Measurements from ENCODE around the gene SLCO2B1. TPM values are rescaled to one million over a fixed set of nuclear protein-coding genes. Genes with fewer than 3 reads are reported as not detected.

The SLCO2B1 gene
- total RNA-seq, 1 experiment from 2014 or later, result 277 TPM

DNA sequence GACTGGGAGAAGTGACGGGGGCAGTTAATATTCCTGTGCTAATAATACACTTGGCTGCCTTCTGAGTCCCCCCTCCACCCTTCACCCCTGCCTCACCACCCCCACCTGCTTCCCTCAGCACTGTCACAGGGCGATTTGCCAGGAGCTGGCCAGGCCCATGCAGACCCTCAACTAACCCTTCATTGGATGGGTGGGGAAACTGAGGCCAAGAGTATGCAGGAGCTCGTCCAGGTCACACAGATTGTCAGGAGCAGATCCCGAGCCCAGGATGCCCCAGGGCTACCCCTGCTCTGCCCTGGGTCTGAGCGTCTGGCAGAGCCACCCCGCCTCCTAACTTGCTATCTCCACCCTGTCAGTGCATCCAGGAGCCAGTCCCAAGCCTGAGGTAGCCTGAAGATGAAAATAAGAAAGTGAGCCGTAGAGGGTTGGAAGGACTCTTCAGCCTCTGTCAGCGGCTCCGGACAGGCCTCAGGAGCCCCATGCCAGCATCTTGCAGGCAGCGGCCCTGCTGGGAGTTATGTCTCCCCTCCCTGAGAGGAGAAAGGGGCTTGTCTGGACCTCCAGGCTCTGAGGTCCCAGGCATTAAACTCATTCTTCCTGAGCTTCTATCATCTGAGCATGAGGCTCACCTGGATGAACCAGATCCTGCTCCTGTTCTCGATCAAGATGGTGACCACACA is 95.9 kb downstream of the SLCO2B1 start:
- no peaks in the 10 kb centered on the region for H3K4me1 ChIP-seq
- POLR2A ChIA-PET, result no interaction called here
- Mint-ChIP-seq H3K27ac (ENCODE audit: unreplicated experiment) (no peak overlapping the region), H3K4me3 (ENCODE audit: unreplicated experiment) (no peak overlapping the region), H3K4me1 (ENCODE audit: low read depth, unreplicated experiment) (no peaks in the 10 kb centered on the region), H3K27me3 (ENCODE audit: insufficient read depth, unreplicated experiment) (peaks cover 25% of the 10 kb centered on the region), H3K36me3 (ENCODE audit: insufficient read depth, unreplicated experiment) (no peaks in the 10 kb centered on the region), H3K9me3 (ENCODE audit: unreplicated experiment) (no peaks in the 10 kb centered on the region)
- peaks cover 6% of the 10 kb centered on the region for H3K27me3 ChIP-seq (replicated peaks; ENCODE audit: control insufficient read depth, insufficient read depth, low read length)
- no peaks in the 10 kb centered on the region for H3K9me3 ChIP-seq
- TF ChIP-seq, protein P1, sequence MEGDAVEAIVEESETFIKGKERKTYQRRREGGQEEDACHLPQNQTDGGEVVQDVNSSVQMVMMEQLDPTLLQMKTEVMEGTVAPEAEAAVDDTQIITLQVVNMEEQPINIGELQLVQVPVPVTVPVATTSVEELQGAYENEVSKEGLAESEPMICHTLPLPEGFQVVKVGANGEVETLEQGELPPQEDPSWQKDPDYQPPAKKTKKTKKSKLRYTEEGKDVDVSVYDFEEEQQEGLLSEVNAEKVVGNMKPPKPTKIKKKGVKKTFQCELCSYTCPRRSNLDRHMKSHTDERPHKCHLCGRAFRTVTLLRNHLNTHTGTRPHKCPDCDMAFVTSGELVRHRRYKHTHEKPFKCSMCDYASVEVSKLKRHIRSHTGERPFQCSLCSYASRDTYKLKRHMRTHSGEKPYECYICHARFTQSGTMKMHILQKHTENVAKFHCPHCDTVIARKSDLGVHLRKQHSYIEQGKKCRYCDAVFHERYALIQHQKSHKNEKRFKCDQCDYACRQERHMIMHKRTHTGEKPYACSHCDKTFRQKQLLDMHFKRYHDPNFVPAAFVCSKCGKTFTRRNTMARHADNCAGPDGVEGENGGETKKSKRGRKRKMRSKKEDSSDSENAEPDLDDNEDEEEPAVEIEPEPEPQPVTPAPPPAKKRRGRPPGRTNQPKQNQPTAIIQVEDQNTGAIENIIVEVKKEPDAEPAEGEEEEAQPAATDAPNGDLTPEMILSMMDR (IDR thresholded peaks at IDR 0.05; ENCODE audit: insufficient read depth in 1 of 2, low read depth in 1 of 2, low read length in 1 of 2, severe bottlenecking in 1 of 2, unreplicated experiment in 1 of 2), result no peak
- no TSS peak for BruUV-seq (replicated peaks)
- H3K4me3 ChIP-seq (ENCODE audit: low read depth, low read length), result no peak overlapping the region
- H3K36me3 ChIP-seq (ENCODE audit: control insufficient read depth, insufficient read depth, low read length), result no peaks in the 10 kb centered on the region
- CTCF ChIA-PET, result interaction anchor here (0.7 to 14.2 kb wide), 7 partner anchors 7 to 537 kb away, joined by 3 to 437 read pairs (median 15); partner anchors contain the start of gene TPBGL
- intact Hi-C loops (cut with micrococcal nuclease; ENCODE audit: unreplicated experiment), result loop anchor here (10.0 kb wide), 1 partner anchor 542 kb away; no protein-coding TSS in a partner anchor
- peak in 1 of 2 experiments; percentile 32 for DNase-seq

DNA sequence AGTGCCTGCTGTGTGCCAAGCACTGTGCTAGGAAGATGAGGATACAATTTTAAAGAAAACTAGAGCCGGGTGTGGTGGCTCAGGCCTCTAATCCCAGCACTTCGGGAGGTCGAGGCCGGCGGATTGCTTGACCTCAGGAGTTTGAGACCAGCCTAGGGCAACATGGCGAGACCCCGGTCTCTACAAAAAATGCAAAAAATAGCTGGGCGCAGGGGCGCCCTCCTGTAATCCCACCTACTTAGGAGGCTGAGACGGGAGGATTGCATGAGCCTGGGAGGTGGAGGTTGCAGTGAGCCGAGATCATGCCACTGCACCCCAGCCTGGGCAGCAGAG is 98.0 kb downstream of the SLCO2B1 start:
- H3K4me3 Mint-ChIP-seq (ENCODE audit: unreplicated experiment), result no peak overlapping the region
- peaks cover 9% of the 10 kb centered on the region for H3K9me3 ChIP-seq
- H3K27me3 Mint-ChIP-seq (ENCODE audit: insufficient read depth, unreplicated experiment), result peaks cover 9% of the 10 kb centered on the region
- ChIA-PET CTCF (interaction anchor here (0.5 to 14.2 kb wide), 55 partner anchors 9 to 546 kb away, joined by 3 to 437 read pairs (median 4); partner anchors contain the start of genes NEU3, SLCO2B1 and TPBGL), POLR2A (no interaction called here)
- H3K27ac Mint-ChIP-seq (ENCODE audit: unreplicated experiment), result no peak overlapping the region
- intact Hi-C loops (cut with micrococcal nuclease; ENCODE audit: unreplicated experiment), result loop anchor here (1.0 to 10.0 kb wide), 7 partner anchors 16 to 544 kb away; no protein-coding TSS in a partner anchor
- no TSS peak for BruUV-seq (replicated peaks)
- TF ChIP-seq, protein P1 (IDR thresholded peaks at IDR 0.05; ENCODE audit: insufficient read depth in 1 of 2, low read depth in 1 of 2, low read length in 1 of 2, severe bottlenecking in 1 of 2, unreplicated experiment in 1 of 2), result no peak
- H3K27me3 ChIP-seq (replicated peaks; ENCODE audit: control insufficient read depth, insufficient read depth, low read length), result no peaks in the 10 kb centered on the region
- no peaks in the 10 kb centered on the region for H3K4me1 Mint-ChIP-seq (ENCODE audit: low read depth, unreplicated experiment)
- H3K4me1 ChIP-seq, result no peaks in the 10 kb centered on the region
- no peaks in the 10 kb centered on the region for H3K36me3 ChIP-seq (ENCODE audit: control insufficient read depth, insufficient read depth, low read length)
- no peaks in the 10 kb centered on the region for H3K9me3 Mint-ChIP-seq (ENCODE audit: unreplicated experiment)
- no peak overlapping the region for H3K4me3 ChIP-seq (ENCODE audit: low read depth, low read length)
- DNase-seq, result no peak
- no peaks in the 10 kb centered on the region for H3K36me3 Mint-ChIP-seq (ENCODE audit: insufficient read depth, unreplicated experiment)

DNA sequence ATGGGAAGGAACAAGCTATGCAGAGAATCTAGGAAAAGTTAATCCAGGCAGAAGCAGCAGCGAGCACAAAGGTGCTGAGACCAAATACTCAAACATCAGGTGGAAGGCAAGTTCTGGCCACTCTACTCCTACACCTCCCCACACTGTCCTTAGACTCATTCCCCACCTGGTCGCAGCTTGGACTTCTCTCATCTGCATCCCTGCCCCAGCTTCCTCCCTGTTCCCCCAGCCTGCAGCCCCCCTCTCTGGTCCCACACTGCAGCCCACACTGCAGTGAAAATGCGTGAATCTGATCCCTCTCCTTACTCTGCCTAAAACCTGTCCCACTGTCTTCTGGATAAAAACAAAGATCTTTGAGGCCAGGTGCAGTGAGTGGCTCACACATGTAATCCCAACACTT is 98.8 kb downstream of the SLCO2B1 start:
- BruUV-seq (replicated peaks), result no TSS peak
- Mint-ChIP-seq H3K27me3 (ENCODE audit: insufficient read depth, unreplicated experiment) (peaks cover 6% of the 10 kb centered on the region), H3K9me3 (ENCODE audit: unreplicated experiment) (no peaks in the 10 kb centered on the region), H3K4me1 (ENCODE audit: low read depth, unreplicated experiment) (no peaks in the 10 kb centered on the region), H3K27ac (ENCODE audit: unreplicated experiment) (no peak overlapping the region), H3K36me3 (ENCODE audit: insufficient read depth, unreplicated experiment) (no peaks in the 10 kb centered on the region), H3K4me3 (ENCODE audit: unreplicated experiment) (no peak overlapping the region)
- CTCF ChIA-PET, result interaction anchor here (0.6 to 14.2 kb wide), 6 partner anchors 8 to 227 kb away, joined by 3 to 437 read pairs (median 14); partner anchors contain the start of gene TPBGL
- Histone ChIP-seq H3K9me3 (peaks cover 17% of the 10 kb centered on the region), H3K4me1 (no peaks in the 10 kb centered on the region), H3K4me3 (ENCODE audit: low read depth, low read length) (no peak overlapping the region), H3K36me3 (ENCODE audit: control insufficient read depth, insufficient read depth, low read length) (no peaks in the 10 kb centered on the region), H3K27me3 (replicated peaks; ENCODE audit: control insufficient read depth, insufficient read depth, low read length) (no peaks in the 10 kb centered on the region)
- TF ChIP-seq, protein P1 (IDR thresholded peaks at IDR 0.05; ENCODE audit: insufficient read depth in 1 of 2, low read depth in 1 of 2, low read length in 1 of 2, severe bottlenecking in 1 of 2, unreplicated experiment in 1 of 2), result no peak
- intact Hi-C loops (cut with micrococcal nuclease; ENCODE audit: unreplicated experiment), result loop anchor here (2.0 to 10.0 kb wide), 2 partner anchors 45 to 545 kb away; no protein-coding TSS in a partner anchor
- POLR2A ChIA-PET, result no interaction called here
- DNase-seq, result peak in 1 of 2 experiments; percentile 26

All from Caco-2 (cell line).